DND-41 (cell line): ENCODE measurements around the gene CFHR4.
"Not testable (repeated sequence)": the region's sequence is repeated elsewhere in the genome, so short reads cannot be mapped to it uniquely, and the experiment has no call there.

Source experiments
- ATAC-seq: fragments of 200-7000 bp; cut with Tn5 transposase; 3 replicates; pipeline ENCODE4 v1.9.1; 2021; ENCODE audit warnings: low read depth; ENCODE audit not compliant: insufficient read depth
- DNase-seq: peaks from one replicate; pipeline ENCODE4 v3.0.0-alpha.2; 2020
- H2AFZ ChIP-seq: 2 replicates; pipeline ENCODE4 v1.6.0; 2012; ENCODE audit warnings: low read depth, low read length
- H3K27ac ChIP-seq: 2 replicates; pipeline ENCODE4 v1.5.1; 2012; ENCODE audit warnings: low read length, inconsistent platforms
- H3K27me3 ChIP-seq: fragments of 200-600 bp; sonication (generic); 2 replicates; pipeline ENCODE4 v1.6.0; 2012; ENCODE audit warnings: low read length, mild to moderate bottlenecking, inconsistent platforms; ENCODE audit not compliant: insufficient read depth, poor library complexity
- H3K36me3 ChIP-seq: 2 replicates; pipeline ENCODE4 v1.5.1; 2012; ENCODE audit warnings: low read length, inconsistent platforms; ENCODE audit not compliant: insufficient read depth
- H3K4me1 ChIP-seq: 2 replicates; pipeline ENCODE4 v1.5.1; 2012; ENCODE audit warnings: mild to moderate bottlenecking, low read length; ENCODE audit not compliant: insufficient read depth
- H3K4me2 ChIP-seq: 2 replicates; pipeline ENCODE4 v1.6.0; 2012; ENCODE audit warnings: mild to moderate bottlenecking, moderate library complexity, low read length, inconsistent platforms; ENCODE audit not compliant: insufficient read depth
- H3K4me3 ChIP-seq, 2 experiments: fragments of 200-600 bp in 1 of 2; shearing (Covaris generic) in 1 of 2; 2 replicates each; pipeline ENCODE4 v1.5.1; 2012 to 2016; ENCODE audit warnings: inconsistent platforms in 2 of 2, low read length in 2 of 2, mild to moderate bottlenecking in 2 of 2, low read depth in 1 of 2, moderate library complexity in 1 of 2
- H3K79me2 ChIP-seq: 2 replicates; pipeline ENCODE4 v1.6.0; 2012; ENCODE audit warnings: low read length, inconsistent platforms; ENCODE audit not compliant: insufficient read depth
- H3K9ac ChIP-seq: 2 replicates; pipeline ENCODE4 v1.6.0; 2012; ENCODE audit warnings: low read depth, mild to moderate bottlenecking, inconsistent platforms, low read length, moderate library complexity
- H3K9me3 ChIP-seq: 2 replicates; pipeline ENCODE4 v1.5.1; 2012; ENCODE audit warnings: low read length, moderate library complexity, mild to moderate bottlenecking, inconsistent platforms; ENCODE audit not compliant: insufficient read depth, severe bottlenecking
- H4K20me1 ChIP-seq: 2 replicates; pipeline ENCODE4 v1.6.0; 2012; ENCODE audit warnings: low read length; ENCODE audit not compliant: insufficient read depth
- CTCF ChIP-seq: IDR thresholded peaks from 2 replicates; pipeline ENCODE4 v1.5.1; 2012; ENCODE audit warnings: borderline replicate concordance, low read length, moderate library complexity, mild to moderate bottlenecking; ENCODE audit not compliant: poor library complexity, severe bottlenecking; ENCODE audit errors: extremely low read depth
- EZH2 ChIP-seq: IDR thresholded peaks from 3 replicates; pipeline ENCODE4 v1.6.1; 2012; ENCODE audit warnings: borderline replicate concordance, low read depth, mild to moderate bottlenecking, moderate library complexity, low read length, inconsistent platforms; ENCODE audit not compliant: severe bottlenecking

The CFHR4 gene

GRCh38 chr1:196873385-196873784, 14.5 kb upstream of the CFHR4 start:
- H3K27ac ChIP-seq: no peak overlapping the region
- H3K79me2 ChIP-seq: no peaks in the 10 kb centered on the region
- H2AFZ ChIP-seq: no peak overlapping the region
- no peaks in the 10 kb centered on the region for H3K27me3 ChIP-seq
- DNase-seq: no peak
- ATAC-seq: no peak
- H3K4me3 ChIP-seq: no peak overlapping the region
- no peaks in the 10 kb centered on the region for H4K20me1 ChIP-seq
- TF ChIP-seq CTCF (no peak), EZH2 (no peak)
- H3K9ac ChIP-seq: no peak overlapping the region
- no peaks in the 10 kb centered on the region for H3K4me1 ChIP-seq
- no peaks in the 10 kb centered on the region for H3K36me3 ChIP-seq
- no peak overlapping the region for H3K4me2 ChIP-seq
- no peaks in the 10 kb centered on the region for H3K9me3 ChIP-seq

GRCh38 chr1:196875935-196876334, 11.9 kb upstream of the CFHR4 start:
- no peaks in the 10 kb centered on the region for H3K4me1 ChIP-seq
- no peak overlapping the region for H3K4me2 ChIP-seq
- no peaks in the 10 kb centered on the region for H3K36me3 ChIP-seq
- H4K20me1 ChIP-seq: no peaks in the 10 kb centered on the region
- no peaks in the 10 kb centered on the region for H3K79me2 ChIP-seq
- no peak overlapping the region for H3K9ac ChIP-seq
- H2AFZ ChIP-seq: no peak overlapping the region
- no peaks in the 10 kb centered on the region for H3K9me3 ChIP-seq
- H3K27me3 ChIP-seq: no peaks in the 10 kb centered on the region
- no peak overlapping the region for H3K4me3 ChIP-seq
- DNase-seq (no peak), ATAC-seq (no peak)
- TF ChIP-seq EZH2: no peak
- no peak for TF ChIP-seq CTCF
- H3K27ac ChIP-seq: no peak overlapping the region

- no peak overlapping the region for H3K27ac ChIP-seq
- H3K4me2 ChIP-seq: no peak overlapping the region
- no peak overlapping the region for H2AFZ ChIP-seq
- DNase-seq (no peak), ATAC-seq (no peak)
- H3K79me2 ChIP-seq: no peaks in the 10 kb centered on the region
- H3K9me3 ChIP-seq: no peaks in the 10 kb centered on the region
- no peaks in the 10 kb centered on the region for H4K20me1 ChIP-seq
- TF ChIP-seq CTCF (no peak), EZH2 (no peak)
- no peak overlapping the region for H3K9ac ChIP-seq
- H3K4me3 ChIP-seq: no peak overlapping the region
- no peaks in the 10 kb centered on the region for H3K36me3 ChIP-seq
- H3K27me3 ChIP-seq: no peaks in the 10 kb centered on the region
- H3K4me1 ChIP-seq: no peaks in the 10 kb centered on the region
Measured at GRCh38 chr1:196877964-196878363, 9.9 kb upstream of the CFHR4 start.

GRCh38 chr1:196886560-196886959, 1.3 kb upstream of the CFHR4 start:
- H3K4me2 ChIP-seq, H3K9ac ChIP-seq, H2AFZ ChIP-seq, H3K27me3 ChIP-seq, H3K36me3 ChIP-seq, H3K79me2 ChIP-seq, H3K27ac ChIP-seq, H3K4me3 ChIP-seq, ATAC-seq, H4K20me1 ChIP-seq, DNase-seq, H3K4me1 ChIP-seq, H3K9me3 ChIP-seq: not testable (repeated sequence)
